ENCODE data around the gene NFIC.
"Not testable (repeated sequence)": the region's sequence is repeated elsewhere in the genome, so short reads cannot be mapped to it uniquely, and the experiment has no call there.

NFIC gene

GRCh38 chr19:3375221-3376090 lies 9.1 kb downstream of the NFIC start:
- no peak for DNase-seq

- not testable (repeated sequence) for DNase-seq
Observed at GRCh38 chr19:3376091-3376455, 9.7 kb downstream of the NFIC start.

DNA sequence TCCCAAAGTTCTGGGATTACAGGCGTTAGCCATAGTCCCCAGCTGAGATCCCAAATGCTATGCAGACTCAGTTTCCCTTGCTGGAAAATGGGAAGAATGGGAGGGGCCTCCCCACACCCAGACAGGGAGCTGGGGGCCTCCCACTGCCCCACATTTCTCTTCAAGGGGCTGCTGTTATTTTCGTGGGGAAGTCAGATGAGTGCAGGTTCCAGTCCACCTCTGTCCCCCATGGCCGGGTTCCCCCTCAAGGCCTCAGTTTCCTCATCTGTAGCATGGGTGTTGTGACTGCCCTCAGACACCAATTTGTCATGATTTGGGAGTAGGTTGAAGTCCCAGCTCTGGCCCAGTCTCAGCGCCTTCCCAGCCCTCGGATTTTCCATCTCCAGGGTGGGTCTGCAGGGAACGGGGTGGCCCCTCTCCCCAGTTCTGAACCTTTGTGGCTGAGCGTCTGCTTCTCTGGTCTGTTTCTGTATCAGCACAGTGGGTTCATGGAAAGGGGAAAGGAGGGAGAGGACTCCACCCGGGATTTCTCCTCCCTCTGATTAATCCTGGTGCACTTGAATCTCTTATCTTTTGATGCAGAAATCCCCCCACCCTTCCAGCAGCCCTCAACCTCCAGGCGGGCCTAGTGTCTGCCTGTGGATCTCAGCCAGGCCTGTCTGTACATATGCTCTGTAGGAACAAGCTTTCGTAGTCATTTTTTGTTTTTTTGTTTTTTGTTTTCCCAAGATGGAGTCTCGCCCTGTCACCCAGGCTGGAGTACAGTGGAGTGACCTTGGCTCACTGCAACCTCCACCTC lies 12.2 kb downstream of the NFIC start:
- no peak for DNase-seq

DNA sequence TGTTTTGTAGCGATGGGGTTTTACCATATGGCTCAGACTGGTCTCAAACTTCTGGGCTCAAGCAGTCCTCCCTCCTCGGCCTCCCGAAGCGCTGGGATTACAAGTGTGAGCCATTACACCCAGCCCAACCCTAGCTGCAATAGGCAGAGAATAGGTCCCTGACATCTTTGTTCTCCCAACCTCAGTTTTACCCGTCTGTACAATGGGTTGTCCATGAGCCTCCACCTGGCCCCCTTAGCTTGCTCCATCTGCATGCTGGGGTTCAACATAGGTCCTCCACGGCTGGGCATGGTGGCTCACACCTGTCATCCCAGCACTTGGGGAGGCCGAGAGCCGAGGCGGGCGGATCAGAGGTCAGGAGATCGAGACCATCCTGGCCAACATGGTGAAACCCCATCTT lies 14.4 kb downstream of the NFIC start:
- DNase-seq = no peak

GRCh38 chr19:3381701-3382372 lies 15.5 kb downstream of the NFIC start:
- no peak for DNase-seq

DNA sequence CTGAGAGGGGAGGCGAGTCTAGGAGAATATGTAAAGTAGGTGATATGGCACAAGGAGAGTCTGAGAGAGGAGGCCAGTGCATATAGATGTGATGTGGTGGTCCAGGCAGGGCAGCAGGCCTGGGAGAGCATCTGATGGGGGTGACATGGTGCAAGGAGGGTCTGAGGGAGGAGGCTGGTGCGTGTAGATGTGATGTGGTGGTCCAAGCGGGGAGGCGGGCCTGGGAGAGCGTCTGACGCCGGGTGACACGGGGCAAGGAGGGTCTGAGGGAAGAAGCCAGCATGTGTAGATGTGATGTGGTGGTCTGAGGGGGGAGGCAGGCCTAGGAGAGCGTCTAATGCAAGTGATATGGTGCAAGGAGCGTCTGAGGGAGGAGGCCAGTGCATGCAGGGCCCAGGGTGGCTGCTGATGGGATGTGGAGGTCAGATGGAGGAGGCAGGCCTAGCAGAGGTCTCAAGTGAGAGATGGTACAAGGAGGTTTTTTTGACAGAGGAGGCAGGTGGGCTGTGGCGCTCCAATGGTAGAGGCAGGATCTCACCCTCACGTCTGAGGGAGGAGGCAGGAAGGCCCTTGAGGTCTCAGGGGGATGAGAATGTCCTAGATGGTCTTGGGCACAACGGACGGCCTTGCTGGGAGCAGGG lies 16.2 kb downstream of the NFIC start:
- DNase-seq = no peak

DNA sequence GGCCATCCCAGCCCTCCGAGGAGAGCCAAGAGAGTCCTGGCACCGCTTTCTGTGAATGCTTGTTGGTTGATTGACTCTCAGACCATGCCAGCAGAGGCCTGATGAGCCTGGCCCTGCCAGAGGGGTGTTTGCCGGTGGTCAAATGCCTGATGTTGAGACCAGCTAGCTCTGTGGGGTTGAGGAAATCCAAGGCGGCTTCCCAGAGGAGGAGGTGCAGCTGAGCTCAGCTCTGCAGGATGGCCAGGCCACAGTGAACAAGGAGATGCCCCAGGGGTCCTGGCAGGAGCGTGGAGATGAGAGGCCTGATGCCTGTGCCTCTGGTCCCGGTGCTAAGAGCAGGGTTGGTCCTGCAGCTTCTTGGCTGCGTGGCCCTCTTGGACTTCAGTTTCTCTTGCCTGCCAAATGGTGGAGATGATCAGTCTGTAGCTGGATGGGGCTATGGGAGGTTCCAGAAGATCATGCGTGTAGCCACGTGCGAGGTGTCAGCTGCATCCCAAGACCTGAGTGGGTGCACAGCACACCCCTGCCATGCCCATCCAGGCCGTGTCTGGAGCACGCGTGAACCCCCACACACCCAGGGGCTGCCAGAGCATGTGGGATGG lies 16.8 kb downstream of the NFIC start:
- no peak for DNase-seq

DNA sequence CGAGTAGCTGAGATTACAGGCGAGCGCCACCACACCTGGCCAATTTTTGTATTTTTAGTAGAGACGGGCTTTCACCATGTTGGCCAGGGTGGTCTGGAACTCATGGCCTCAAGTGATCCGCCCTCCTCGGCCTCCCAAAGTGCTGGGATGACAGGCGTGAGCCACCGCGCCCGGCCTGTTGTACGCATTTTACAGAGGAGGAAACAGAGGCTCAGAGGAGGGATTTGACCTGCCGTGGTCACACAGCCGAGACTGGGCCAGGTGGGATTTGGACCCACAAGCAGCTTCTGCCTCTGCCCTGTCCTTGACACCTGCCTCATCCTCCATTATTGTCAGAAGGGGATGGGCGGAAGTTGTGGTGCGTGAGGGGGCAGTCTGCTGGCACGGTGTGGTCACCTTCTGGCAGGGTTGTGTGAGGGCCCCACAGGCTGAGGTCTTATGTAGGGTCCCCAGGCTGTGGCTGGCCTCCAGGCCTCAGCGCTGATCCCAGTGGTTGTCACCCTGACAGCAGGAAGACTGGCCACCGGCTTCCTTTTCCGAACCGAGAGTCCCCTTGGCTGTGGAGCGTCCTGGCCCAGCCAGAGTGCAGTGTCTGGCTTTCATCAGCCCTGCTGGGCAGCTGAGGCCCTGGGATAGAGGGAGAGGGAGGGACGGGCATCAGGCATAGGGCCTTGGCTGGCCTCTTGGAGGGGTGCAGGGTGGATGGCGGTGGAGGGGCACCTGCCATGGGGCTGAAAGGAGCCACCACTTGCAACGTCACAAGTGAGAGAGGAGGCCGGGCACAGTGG lies 20.3 kb downstream of the NFIC start:
- no peak for DNase-seq

- DNase-seq = no peak
Observed at GRCh38 chr19:3387645-3388589, 21.5 kb downstream of the NFIC start.

GRCh38 chr19:3389446-3389778 lies 23.0 kb downstream of the NFIC start:
- DNase-seq = no peak

DNA sequence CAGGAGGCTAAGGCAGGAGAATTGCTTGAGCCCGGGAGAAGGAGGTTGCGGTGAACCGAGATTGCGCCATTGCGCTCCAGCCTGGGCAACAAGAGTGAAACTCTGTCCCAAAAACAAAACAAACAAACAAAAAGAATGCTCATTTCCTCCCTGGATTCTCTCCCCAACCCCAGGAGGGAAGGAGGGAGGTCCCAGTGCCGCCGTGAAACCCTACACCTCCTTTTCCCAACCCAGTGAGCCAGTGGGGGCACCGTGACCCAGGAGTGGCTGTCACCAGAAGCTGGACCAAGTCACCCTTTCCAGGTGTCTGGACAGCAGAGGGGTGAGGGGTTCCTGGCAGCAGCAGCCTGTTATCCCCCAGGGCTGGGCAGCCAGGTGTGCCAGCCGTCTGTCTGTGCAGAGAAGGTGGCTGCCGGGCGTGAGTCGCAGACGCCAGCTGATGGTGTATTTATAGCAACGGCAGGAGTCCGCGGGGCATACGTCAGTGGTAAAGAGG lies 23.5 kb downstream of the NFIC start:
- DNase-seq = no peak

- not testable (repeated sequence) for DNase-seq
Observed at GRCh38 chr19:3391911-3392310, 25.5 kb downstream of the NFIC start.

- DNase-seq = no peak
Observed at GRCh38 chr19:3392480-3392879, 26.1 kb downstream of the NFIC start.

- no peak for DNase-seq
Observed at GRCh38 chr19:3396881-3397265, 30.5 kb downstream of the NFIC start.

- DNase-seq = no peak
Observed at GRCh38 chr19:3397266-3398022, 31.1 kb downstream of the NFIC start.

DNA sequence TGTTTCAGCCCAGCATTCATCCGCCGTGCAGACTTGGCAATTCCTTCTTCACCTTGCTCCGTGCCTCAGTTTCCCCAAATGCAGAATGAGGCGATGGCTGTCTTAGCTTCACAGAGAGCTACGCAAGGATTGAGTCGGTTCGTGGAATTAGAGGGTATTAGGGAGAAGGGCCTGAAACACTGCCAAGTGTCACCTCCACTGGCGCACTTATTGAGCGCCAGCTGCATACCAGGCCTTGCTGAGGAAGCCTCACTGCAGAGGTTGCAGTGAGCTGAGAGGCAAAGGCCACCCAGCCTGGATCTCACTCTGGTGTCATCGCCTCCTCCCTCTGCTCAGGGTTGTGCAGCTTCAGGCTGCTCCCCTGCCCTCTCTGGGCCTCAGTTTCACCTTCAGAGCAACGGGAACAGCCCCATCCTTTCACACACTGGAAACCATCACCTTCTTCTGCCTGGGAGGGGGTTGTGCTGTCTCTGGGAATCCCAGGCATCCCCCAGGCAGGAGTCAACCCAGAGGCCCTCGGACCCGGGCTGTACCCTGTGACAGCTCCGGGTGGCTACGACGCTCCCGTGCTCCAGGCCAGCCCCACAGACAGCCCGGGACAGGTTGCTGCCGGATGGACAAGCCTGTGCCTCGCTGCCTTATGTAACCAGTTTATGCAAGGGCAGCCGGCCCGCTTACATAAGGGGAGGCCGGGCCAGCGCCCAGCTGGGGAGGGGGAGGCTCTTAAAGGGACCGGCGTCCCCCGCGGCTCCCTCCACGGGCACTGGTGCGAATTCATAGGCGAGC lies 31.9 kb downstream of the NFIC start:
- no peak for DNase-seq

DNA sequence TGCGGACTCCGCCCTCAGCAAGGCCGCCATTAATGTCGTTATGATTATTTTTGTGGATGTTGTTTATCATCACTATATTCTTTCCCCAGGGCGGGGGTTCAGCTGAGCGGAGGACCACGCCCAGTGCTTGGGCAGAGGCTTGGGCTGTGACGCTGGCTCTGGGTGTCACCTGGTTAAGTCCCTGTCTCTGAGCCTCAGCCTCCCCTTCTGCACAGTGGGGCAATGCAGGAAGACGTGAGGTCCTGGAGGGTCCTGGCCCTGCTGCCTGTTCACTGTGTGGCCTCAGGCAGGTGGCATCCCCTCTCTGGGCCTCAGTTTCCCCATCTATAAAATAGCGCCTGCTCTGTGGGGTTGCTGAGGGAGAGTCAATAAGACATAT lies 32.5 kb downstream of the NFIC start:
- DNase-seq = no peak

- DNase-seq = not testable (repeated sequence)
Observed at GRCh38 chr19:3399311-3399710, 32.9 kb downstream of the NFIC start.

Data from T-helper 9 cell (primary cell).